NCI-H2227 (cell line): ENCODE data around the gene ALAD.
A peak's percentile ranks its signal among the peaks of the same experiment; 100 is the strongest.
"Not testable (repeated sequence)": the region's sequence is repeated elsewhere in the genome, so short reads cannot be mapped to it uniquely, and the experiment has no call there.

ENCODE experiments used
- DNase-seq: peaks from one replicate; lab custom pipeline; 2025; ENCODE audit not compliant: unreplicated experiment; lab: John Stamatoyannopoulos, UW

Gene ALAD

GRCh38 chr9:113401027-113401792 lies at the start of gene ALAD:
Gene ALAD (minus strand): TSS chr9:113401284. CDS start chr9:113393559, 7,725 bp downstream.
- DNase-seq: peak; percentile 98

- no peak for DNase-seq
Measured at GRCh38 chr9:113449376-113449775, 48.3 kb upstream of the ALAD start.

GRCh38 chr9:113446323-113446740 lies 45.2 kb upstream of the ALAD start:
- peak; percentile 49 for DNase-seq

- no peak for DNase-seq
Measured at GRCh38 chr9:113444736-113445135, 43.7 kb upstream of the ALAD start.

GRCh38 chr9:113437716-113438115 lies 36.6 kb upstream of the ALAD start:
- DNase-seq: not testable (repeated sequence)

GRCh38 chr9:113436728-113437515 lies 35.8 kb upstream of the ALAD start:
- DNase-seq: no peak

- DNase-seq: no peak
Measured at GRCh38 chr9:113431191-113431590, 30.1 kb upstream of the ALAD start.

- DNase-seq: no peak
Measured at GRCh38 chr9:113428062-113428615, 27.1 kb upstream of the ALAD start.

GRCh38 chr9:113427629-113428028 lies 26.5 kb upstream of the ALAD start:
- no peak for DNase-seq

- DNase-seq: no peak
Measured at GRCh38 chr9:113426701-113427100, 25.6 kb upstream of the ALAD start.

- DNase-seq: no peak
Measured at GRCh38 chr9:113425072-113425471, 24.0 kb upstream of the ALAD start.

GRCh38 chr9:113421726-113422125 lies 20.6 kb upstream of the ALAD start:
- no peak for DNase-seq

- DNase-seq: no peak
Measured at GRCh38 chr9:113417370-113417769, 16.3 kb upstream of the ALAD start.

- DNase-seq: no peak
Measured at GRCh38 chr9:113416149-113416721, 15.2 kb upstream of the ALAD start.

- DNase-seq: peak; percentile 95
Measured at GRCh38 chr9:113410207-113410864, 9.3 kb upstream of the ALAD start, which contains the start of the genes C9orf43 and POLE3. Gene C9orf43 (plus strand): TSS chr9:113410747. CDS start chr9:113413494, 2,747 bp downstream. Gene POLE3 (minus strand): TSS chr9:113410675. CDS start chr9:113410293, 382 bp downstream.

- DNase-seq: no peak
Measured at GRCh38 chr9:113409883-113410206, 8.8 kb upstream of the ALAD start.

- DNase-seq: no peak
Measured at GRCh38 chr9:113409481-113409880, 8.4 kb upstream of the ALAD start.

GRCh38 chr9:113406873-113407511 lies 5.9 kb upstream of the ALAD start:
- DNase-seq: peak; percentile 62

GRCh38 chr9:113406353-113406752 lies 5.3 kb upstream of the ALAD start:
- not testable (repeated sequence) for DNase-seq

GRCh38 chr9:113403646-113404045 lies 2.6 kb upstream of the ALAD start:
- DNase-seq: no peak
